SK-N-SH (cell line): Measurements from ENCODE around the gene MALAT1. TPM values are rescaled to one million over a fixed set of nuclear protein-coding genes. Genes with fewer than 3 reads are reported as not detected.

Source experiments
- CTCF ChIA-PET: fragments of 300-600, 350-600 bp; formaldehyde crosslinking; extraction: SDS; loops from one replicate; lab custom pipeline; 2021; lab: Yijun Ruan, JAX
- POLR2A ChIA-PET: fragments of 350-600 bp; sonication (Branson Sonifier 250); formaldehyde crosslinking; extraction: SDS; loops from one replicate; lab custom pipeline; 2020; ENCODE audit warnings: antibody characterized with exemption, inconsistent platforms; lab: Yijun Ruan, JAX
- DNase-seq: peaks from one replicate; pipeline ENCODE4 v3.0.0; 2012
- H2AFZ ChIP-seq: fragments of 200-600 bp; sonication (generic); 2 replicates; pipeline ENCODE4 v1.8.1; 2016; ENCODE audit warnings: antibody characterized with exemption, mild to moderate bottlenecking, low read depth
- H3F3A ChIP-seq: fragments of 200-600 bp; sonication (generic); replicated peaks from 2 replicates; pipeline ENCODE3; 2016; ENCODE audit warnings: antibody characterized with exemption, mild to moderate bottlenecking; ENCODE audit not compliant: insufficient read depth
- H3K27ac ChIP-seq, 2 experiments: fragments of 200-500 bp in 1 of 2; fragments of 200-600 bp in 1 of 2; sonication (Bioruptor generic) in 1 of 2; sonication (generic), shearing (Covaris generic) in 1 of 2; 2 replicates each; pipeline versions ENCODE4 v1.5.1 to v1.6.1; 2014 to 2016; ENCODE audit warnings: low read depth in 2 of 2, inconsistent platforms in 1 of 2, low read length in 1 of 2, mild to moderate bottlenecking in 1 of 2, mixed read lengths in 1 of 2
- H3K27me3 ChIP-seq: fragments of 200-600 bp; sonication (generic), shearing (Covaris generic); 2 replicates; pipeline ENCODE4 v1.6.1; 2016; ENCODE audit warnings: mixed run types; ENCODE audit not compliant: insufficient read depth
- H3K36me3 ChIP-seq, 2 experiments: fragments of 200-500 bp in 1 of 2; fragments of 200-600 bp in 1 of 2; sonication (Bioruptor generic) in 1 of 2; sonication (generic) in 1 of 2; replicated peaks in 1 of 2; 2 replicates each; pipeline versions ENCODE3 to v1.5.1; 2014 to 2016; ENCODE audit warnings: low read length in 1 of 2, mild to moderate bottlenecking in 1 of 2; ENCODE audit not compliant: insufficient read depth in 2 of 2, control insufficient read depth in 1 of 2
- H3K4me1 ChIP-seq, 2 experiments: fragments of 200-500 bp in 1 of 2; fragments of 200-600 bp in 1 of 2; sonication (Bioruptor generic) in 1 of 2; sonication (generic), shearing (Covaris generic) in 1 of 2; 2 replicates each; pipeline versions ENCODE4 v1.5.1 to v1.6.1; 2014 to 2016; ENCODE audit warnings: low read depth in 1 of 2, low read length in 1 of 2, mixed run types in 1 of 2; ENCODE audit not compliant: insufficient read depth in 2 of 2, control insufficient read depth in 1 of 2
- H3K4me2 ChIP-seq: fragments of 200-600 bp; sonication (generic), shearing (Covaris generic); 2 replicates; pipeline ENCODE4 v1.6.1; 2017; ENCODE audit warnings: mixed run types
- H3K4me3 ChIP-seq, 2 experiments: fragments of 200-500 bp in 1 of 2; fragments of 200-600 bp in 1 of 2; sonication (Bioruptor generic) in 1 of 2; sonication (generic), shearing (Covaris generic) in 1 of 2; 2 replicates each; pipeline versions ENCODE4 v1.5.1 to v1.8.1; 2014 to 2016; ENCODE audit warnings: low read depth in 2 of 2, inconsistent platforms in 1 of 2, low read length in 1 of 2, mild to moderate bottlenecking in 1 of 2, mixed read lengths in 1 of 2, moderate library complexity in 1 of 2
- H3K79me2 ChIP-seq: fragments of 200-600 bp; sonication (generic); 2 replicates; pipeline ENCODE4 v1.8.1; 2017; ENCODE audit warnings: mild to moderate bottlenecking; ENCODE audit not compliant: insufficient read depth
- H3K9ac ChIP-seq: fragments of 200-600 bp; sonication (generic); 2 replicates; pipeline ENCODE4 v1.6.1; 2017; ENCODE audit warnings: mixed run types
- H3K9me2 ChIP-seq: fragments of 200-600 bp; sonication (generic); 2 replicates; pipeline ENCODE4 v1.6.1; 2017; ENCODE audit warnings: mixed run types
- H3K9me3 ChIP-seq: fragments of 200-600 bp; sonication (generic); 2 replicates; pipeline ENCODE4 v1.6.1; 2017; ENCODE audit warnings: mixed run types, mild to moderate bottlenecking, moderate library complexity
- H4K20me1 ChIP-seq: fragments of 200-600 bp; sonication (generic); 2 replicates; pipeline ENCODE4 v1.6.1; 2017; ENCODE audit warnings: mild to moderate bottlenecking, mixed run types; ENCODE audit not compliant: insufficient read depth
- CHD2 ChIP-seq: fragments of 150-350 bp; IDR thresholded peaks from 2 replicates; pipeline ENCODE4 v1.6.1; 2018; ENCODE audit warnings: low read length; ENCODE audit not compliant: partially characterized antibody
- CTCF ChIP-seq: fragments of 200-600 bp; sonication (generic); IDR thresholded peaks from 2 replicates; pipeline ENCODE4 v1.6.1; 2017; ENCODE audit warnings: antibody characterized with exemption, mild to moderate bottlenecking, moderate library complexity
- ELF1 ChIP-seq: IDR thresholded peaks from 2 replicates; pipeline ENCODE4 v1.4.0; 2012
- EZH2phosphoT487 ChIP-seq: fragments of 200-600 bp; sonication (generic); IDR thresholded peaks from 2 replicates; pipeline ENCODE4 v1.6.1; 2017; ENCODE audit warnings: low read depth, mixed run types, mild to moderate bottlenecking, antibody characterized with exemption, moderate library complexity, borderline replicate concordance
- FOSL2 ChIP-seq: IDR thresholded peaks from 2 replicates; pipeline ENCODE4 v1.4.0; 2012; ENCODE audit warnings: low read depth, mild to moderate bottlenecking, moderate library complexity, borderline replicate concordance
- FOXJ3 ChIP-seq: sonication (generic); formaldehyde crosslinking; IDR thresholded peaks from 2 replicates; pipeline ENCODE4 v1.5.1; 2020; ENCODE audit warnings: mild to moderate bottlenecking, missing genetic modification reagents
- GABPA ChIP-seq: IDR thresholded peaks from 2 replicates; pipeline ENCODE4 v1.4.0; 2012; ENCODE audit warnings: low read depth, mild to moderate bottlenecking
- GATA2 ChIP-seq: sonication (generic); formaldehyde crosslinking; IDR thresholded peaks from 2 replicates; pipeline ENCODE4 v1.5.0; 2020; ENCODE audit warnings: mild to moderate bottlenecking, missing genetic modification reagents
- IRF3 ChIP-seq: fragments of 150-350 bp; IDR thresholded peaks from 2 replicates; pipeline ENCODE4 v1.6.1; 2016; ENCODE audit warnings: mild to moderate bottlenecking, low read depth, low read length
- MAX ChIP-seq: IDR thresholded peaks from 2 replicates; pipeline ENCODE4 v1.4.0; 2012; ENCODE audit warnings: low read depth
- NFIC ChIP-seq: IDR thresholded peaks from 2 replicates; pipeline ENCODE4 v1.4.0; 2012; ENCODE audit warnings: borderline replicate concordance
- NRF1 ChIP-seq: IDR thresholded peaks from 2 replicates; pipeline ENCODE4 v1.6.1; 2012; ENCODE audit warnings: low read depth, mild to moderate bottlenecking, low read length
- POLR2AphosphoS5 ChIP-seq: IDR thresholded peaks from 2 replicates; pipeline ENCODE4 v1.6.1; 2012; ENCODE audit warnings: low read depth, low read length
- RCOR1 ChIP-seq: fragments of 150-350 bp; IDR thresholded peaks from 2 replicates; pipeline ENCODE4 v1.6.1; 2017; ENCODE audit warnings: antibody characterized with exemption, low read length
- REST ChIP-seq: IDR thresholded peaks from 2 replicates; pipeline ENCODE4 v1.6.1; 2012; ENCODE audit warnings: mild to moderate bottlenecking, low read depth, low read length, moderate library complexity
- RFX5 ChIP-seq: IDR thresholded peaks from 2 replicates; pipeline ENCODE4 v1.6.1; 2012; ENCODE audit warnings: mild to moderate bottlenecking, improper control_type of control experiment, low read length
- SIN3A ChIP-seq: IDR thresholded peaks from 2 replicates; pipeline ENCODE4 v1.6.1; 2012; ENCODE audit warnings: low read depth, mild to moderate bottlenecking, low read length, moderate library complexity, borderline replicate concordance
- SMC3 ChIP-seq: IDR thresholded peaks from 2 replicates; pipeline ENCODE4 v1.6.1; 2012; ENCODE audit warnings: low read depth, low read length, improper control_type of control experiment
- TAF1 ChIP-seq: IDR thresholded peaks from 2 replicates; pipeline ENCODE4 v1.6.1; 2012; ENCODE audit warnings: low read depth, mild to moderate bottlenecking, low read length, moderate library complexity, borderline replicate concordance
- TCF12 ChIP-seq: IDR thresholded peaks from 2 replicates; pipeline ENCODE4 v1.4.0; 2012
- USF2 ChIP-seq: fragments of 150-350 bp; IDR thresholded peaks from 2 replicates; pipeline ENCODE4 v1.6.1; 2017; ENCODE audit warnings: antibody characterized with exemption, low read length, low read depth, borderline replicate concordance
- YY1 ChIP-seq: IDR thresholded peaks from 2 replicates; pipeline ENCODE4 v1.4.0; 2012; ENCODE audit warnings: low read depth, mild to moderate bottlenecking
- ZBTB33 ChIP-seq: IDR thresholded peaks from 2 replicates; pipeline ENCODE4 v1.4.0; 2012; ENCODE audit warnings: low read depth, borderline replicate concordance
- WGBS: methylation state at CpG from one replicate; pipeline ENCODE4 v1.1.6; 2017; ENCODE audit warnings: low lambda C conversion rate; 5-methylcytosine and 5-hydroxymethylcytosine counted together
- polyA plus RNA-seq, 3 experiments: library from polyadenylated mRNA; depleted of rRNA; stranded (reverse); fragments of >200 nt; gene quantifications; 2 replicates each; pipeline ENCODE4 v1.2.3, GENCODE V29; 2012

The MALAT1 gene
- polyA plus RNA-seq, 1 of the 3 experiments (the other 2 are of a cell fraction), result 285 TPM

- CTCF ChIA-PET, result interaction anchor here (1.4 kb wide), 1 partner anchor 39 kb away, joined by 3 read pairs; no protein-coding TSS in a partner anchor
- POLR2A ChIA-PET, result interaction anchor here (0.9 to 1.8 kb wide), 10 partner anchors 9 to 54 kb away, joined by 4 to 22 read pairs (median 4); partner anchors contain the start of genes MALAT1 and NEAT1
- H3F3A ChIP-seq, result peaks cover 47% of the 10 kb centered on the region
- H3K4me2 ChIP-seq, result peak overlapping the region; percentile 31; the same call in 1 of the 2 replicates
- no peaks in the 10 kb centered on the region for H3K9me3 ChIP-seq
- H3K27ac ChIP-seq, result peak overlapping the region; percentile 89 to 90
- peaks cover 8 to 17% of the 10 kb centered on the region in 2 experiments; a peak in 3 of 4 replicates for H3K4me1 ChIP-seq
- peak; percentile 84 for DNase-seq
- peaks cover 34% of the 10 kb centered on the region for H3K79me2 ChIP-seq
- H3K9ac ChIP-seq, result peak overlapping the region; percentile 42; the same call in 1 of the 2 replicates
- no peaks in the 10 kb centered on the region for H3K36me3 ChIP-seq
- H3K4me3 ChIP-seq, result no peak overlapping the region
- H3K27me3 ChIP-seq, result no peaks in the 10 kb centered on the region
- H4K20me1 ChIP-seq, result peaks cover 14% of the 10 kb centered on the region
- H3K9me2 ChIP-seq, result no peaks in the 10 kb centered on the region
- WGBS, result 17% methylated on average over 8 of the region's 8 CpGs
- no peak overlapping the region for H2AFZ ChIP-seq
- TF ChIP-seq MAX, result peak; percentile 54; the same call in 1 of the 2 replicates
- no peak for TF ChIP-seq RFX5
- TF ChIP-seq FOSL2, result peak; percentile 46; the same call in 1 of the 2 replicates
- no peak for TF ChIP-seq SMC3
- TF ChIP-seq USF2, result no peak
- peak; percentile 50; the same call in 1 of the 2 replicates for TF ChIP-seq GATA2 (CRISPR knock-in tag)
- TF ChIP-seq TCF12, result peak; percentile 98
- TF ChIP-seq REST, result no peak
- no peak for TF ChIP-seq NFIC
- no peak for TF ChIP-seq FOXJ3 (CRISPR knock-in tag)
- TF ChIP-seq GABPA, result no peak
- no peak for TF ChIP-seq EZH2phosphoT487
- no peak for TF ChIP-seq SIN3A
- no peak for TF ChIP-seq ZBTB33
- peak; percentile 86 for TF ChIP-seq POLR2AphosphoS5
- peak; percentile 91 for TF ChIP-seq RCOR1
- no peak for TF ChIP-seq TAF1
- no peak for TF ChIP-seq IRF3
- TF ChIP-seq ELF1, result 0 out of 2 replicates have a peak, but pooled peaks have one; percentile 18
- no peak for TF ChIP-seq NRF1
- no peak for TF ChIP-seq CTCF
- TF ChIP-seq YY1, result no peak
- TF ChIP-seq CHD2, result peak; percentile 55
Measured at GRCh38 chr11:65452806-65453490, 45.9 kb upstream of the MALAT1 start.
